GM19438 (cell line): ENCODE measurements around the gene VPS8.
"Not testable (repeated sequence)": the region's sequence is repeated elsewhere in the genome, so short reads cannot be mapped to it uniquely, and the experiment has no call there.

Experiments used
- ATAC-seq: cut with Tn5 transposase; IDR thresholded peaks from one replicate; pipeline ENCODE4 v1.9.1; 2021; ENCODE audit warnings: low read depth; ENCODE audit not compliant: unreplicated experiment

The VPS8 gene

DNA sequence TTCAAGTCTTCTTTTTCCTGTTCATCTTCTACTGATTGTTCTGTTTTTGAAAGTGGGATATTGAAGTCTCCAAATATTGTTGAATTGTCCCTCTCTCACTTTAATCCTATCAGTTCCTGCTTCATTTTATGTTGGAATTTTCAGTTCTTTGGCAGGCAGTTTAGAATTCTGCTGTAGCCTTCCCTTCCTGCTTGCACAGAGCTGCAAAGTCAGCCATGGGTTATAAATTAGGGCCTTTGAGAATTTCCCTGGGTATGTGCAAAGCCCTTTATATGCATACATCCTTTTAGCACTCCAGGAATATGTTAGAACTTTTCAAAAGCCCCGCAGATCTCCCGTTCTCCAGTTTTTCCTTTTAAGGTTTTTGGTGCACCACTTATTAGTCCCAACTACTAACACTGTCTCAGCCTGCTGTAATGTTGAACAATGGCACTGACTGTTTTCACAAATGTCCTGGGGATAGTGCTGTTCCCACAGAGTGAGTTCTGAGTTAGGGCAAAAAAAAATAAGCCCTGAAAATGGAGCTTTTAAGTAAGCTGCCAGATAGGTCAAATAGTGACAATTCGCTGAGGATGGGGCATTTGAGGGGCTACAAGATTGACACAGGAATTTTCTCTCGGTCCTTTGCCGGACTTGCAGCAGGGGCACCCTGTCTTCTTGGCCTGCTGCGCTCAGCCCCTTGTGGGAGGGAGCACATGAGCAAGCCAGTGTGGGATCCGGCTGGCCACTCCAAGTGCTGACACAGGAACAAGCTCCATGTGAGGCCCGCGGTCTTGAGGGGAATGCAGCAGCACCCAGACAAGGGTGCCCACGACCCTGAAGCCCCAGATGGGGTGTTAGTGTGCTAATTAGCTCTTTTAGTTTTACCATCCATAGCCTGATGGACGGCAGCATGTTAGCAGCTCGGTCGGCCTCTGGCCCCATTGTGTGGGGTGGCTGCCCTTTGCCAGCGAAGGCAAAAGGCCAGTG lies 96.0 kb downstream of the VPS8 start:
- ATAC-seq, result no peak

DNA sequence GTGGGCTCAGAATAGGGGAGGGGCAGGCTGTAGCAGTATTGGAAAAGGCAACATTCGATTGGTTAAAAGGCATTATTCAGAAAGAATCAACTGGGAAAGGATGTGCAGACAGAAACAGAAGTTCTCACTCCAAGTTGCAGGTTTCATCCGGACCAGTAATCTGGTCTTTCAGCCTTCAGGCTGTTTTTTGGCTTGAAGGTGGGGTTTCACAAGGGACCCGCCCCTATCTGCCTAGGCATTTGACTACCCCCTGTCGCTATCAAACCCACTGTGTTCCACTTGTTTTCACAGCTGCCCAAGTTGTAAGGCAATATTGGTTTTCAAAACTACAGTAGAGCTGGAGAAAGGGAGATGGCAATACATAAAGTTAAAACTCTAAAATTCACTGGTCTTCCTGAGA lies 96.9 kb downstream of the VPS8 start:
- no peak for ATAC-seq

DNA sequence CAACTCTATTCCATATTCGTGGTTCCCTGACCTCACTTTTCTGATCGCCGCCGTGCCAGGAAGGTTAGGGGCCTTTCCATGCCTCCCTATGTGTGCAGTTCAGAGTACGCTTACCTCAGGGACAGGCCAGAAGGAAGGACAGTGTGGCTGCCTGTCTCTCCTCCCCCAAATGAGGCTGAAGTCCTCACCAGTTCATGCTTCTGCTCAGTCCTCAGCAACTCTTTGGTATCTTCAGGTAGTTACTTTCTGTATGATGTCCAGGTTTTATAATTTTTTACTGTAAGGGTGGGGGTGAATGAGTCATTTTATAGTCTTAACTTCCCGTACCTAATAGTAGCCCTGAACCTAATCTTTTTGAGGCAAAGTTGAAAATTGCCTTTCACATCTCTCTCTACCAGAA lies 98.7 kb downstream of the VPS8 start:
- no peak for ATAC-seq

DNA sequence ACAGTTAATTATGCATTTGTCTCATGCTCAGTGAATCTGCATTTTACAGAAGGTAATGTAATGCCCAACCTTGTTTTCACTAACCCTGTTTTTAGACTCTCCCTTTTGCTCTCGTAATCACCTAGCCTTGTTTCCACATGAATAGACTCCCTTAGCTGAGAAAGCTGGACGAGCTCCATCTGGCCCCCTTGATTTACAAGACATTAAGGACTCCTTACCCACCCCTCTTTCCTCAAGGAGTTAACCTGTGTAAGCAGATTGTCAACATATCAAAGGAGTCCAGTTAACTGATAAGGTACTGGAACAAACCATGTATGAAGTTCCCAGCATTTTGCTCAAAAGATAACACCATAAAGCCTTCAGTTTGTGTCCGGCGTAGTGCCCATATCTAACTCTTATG lies 99.6 kb downstream of the VPS8 start:
- ATAC-seq, result no peak

DNA sequence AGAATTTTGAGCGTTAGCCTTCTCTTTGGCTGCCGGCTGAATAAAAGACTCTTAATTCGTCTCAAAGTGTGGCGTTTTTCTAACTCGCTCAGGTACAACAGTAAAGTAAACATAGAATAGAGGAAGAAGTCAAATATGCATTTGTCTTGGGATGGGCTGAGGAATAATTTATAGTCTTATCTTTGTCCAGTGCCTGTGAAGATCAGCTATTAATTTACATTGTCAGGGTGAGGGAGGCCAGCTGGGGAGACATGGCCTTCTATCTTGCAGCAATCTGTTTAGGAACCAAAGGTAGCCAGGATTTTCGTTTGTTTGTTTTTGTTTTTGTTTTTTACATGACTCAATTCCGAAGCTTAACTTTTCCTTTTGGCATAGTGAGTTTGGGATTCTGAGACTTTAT lies 100.2 kb downstream of the VPS8 start:
- no peak for ATAC-seq

DNA sequence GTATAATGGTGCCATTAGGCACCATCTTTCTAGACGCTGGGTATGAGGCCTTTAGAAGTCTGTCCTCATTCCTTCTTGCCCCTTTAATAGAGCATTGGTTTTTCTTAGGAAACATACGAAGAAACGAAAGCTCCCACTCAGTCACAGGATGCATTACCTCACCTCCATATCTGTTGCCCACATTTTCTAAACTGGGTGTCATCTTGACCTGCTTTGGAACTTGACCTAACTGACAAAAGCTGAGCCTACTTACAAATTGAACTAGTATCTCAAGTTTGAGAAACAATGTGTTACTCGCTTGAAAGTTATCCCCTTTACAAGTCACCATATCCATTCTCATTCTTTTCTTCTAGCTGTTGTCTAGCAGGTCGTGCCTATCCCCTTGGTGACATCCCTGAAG lies 102.7 kb downstream of the VPS8 start:
- no peak for ATAC-seq

DNA sequence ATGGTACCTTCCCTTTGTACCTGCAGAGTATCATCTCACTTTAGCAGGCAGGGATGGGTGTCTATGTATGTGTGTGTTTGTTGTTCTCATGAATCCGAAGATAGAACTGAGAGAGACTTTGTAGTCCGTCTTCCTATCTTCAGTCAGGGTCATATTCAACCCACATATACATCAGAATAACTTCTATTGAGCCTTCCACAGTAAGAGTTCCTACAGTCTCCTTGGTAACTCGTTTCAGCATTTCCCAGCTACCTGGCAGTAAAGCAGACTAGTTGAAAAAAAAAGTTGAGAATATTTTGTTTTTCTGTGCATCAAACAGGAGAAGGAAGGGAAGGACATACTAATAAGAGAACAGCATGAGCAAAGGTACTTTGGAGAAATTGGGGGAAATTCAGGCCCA lies 106.8 kb downstream of the VPS8 start:
- no peak for ATAC-seq

DNA sequence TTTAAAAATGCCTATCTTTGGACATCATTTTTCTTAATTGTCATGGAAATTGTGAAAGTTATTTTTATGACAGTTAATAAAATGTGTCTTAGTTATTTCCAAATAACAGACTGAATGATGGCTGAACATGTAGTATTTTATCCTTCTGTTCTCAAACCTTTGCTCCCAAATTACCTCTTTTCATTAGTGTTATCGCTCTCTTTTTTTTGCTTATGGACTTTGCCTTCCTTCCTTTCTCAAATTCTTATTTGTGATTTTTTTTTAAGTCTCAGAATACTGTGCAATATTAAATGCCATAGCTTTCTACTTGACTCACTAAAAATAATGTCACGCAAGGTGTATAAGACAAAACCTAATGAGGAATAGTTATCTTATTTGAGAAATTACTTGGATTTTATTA lies 107.7 kb downstream of the VPS8 start:
- no peak for ATAC-seq

DNA sequence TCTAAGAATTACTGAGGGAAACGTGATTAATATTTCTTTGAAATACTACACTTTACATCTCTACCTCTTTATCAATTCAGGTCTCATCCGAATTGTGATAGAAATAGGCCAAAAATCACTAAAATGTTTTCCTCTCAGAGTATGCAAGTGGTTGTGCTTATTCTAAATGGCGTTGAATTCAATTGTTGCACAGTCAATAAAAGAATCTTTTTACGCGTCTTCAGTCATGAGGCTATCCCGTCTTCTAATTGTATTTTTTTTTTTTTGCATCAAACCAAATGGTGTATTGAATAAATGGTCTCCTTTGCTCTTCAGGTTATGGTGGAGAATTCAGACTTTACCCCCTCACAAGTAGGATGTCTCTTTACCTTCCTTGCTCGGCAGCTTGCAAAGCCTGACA lies 112.6 kb downstream of the VPS8 start:
- no peak for ATAC-seq

DNA sequence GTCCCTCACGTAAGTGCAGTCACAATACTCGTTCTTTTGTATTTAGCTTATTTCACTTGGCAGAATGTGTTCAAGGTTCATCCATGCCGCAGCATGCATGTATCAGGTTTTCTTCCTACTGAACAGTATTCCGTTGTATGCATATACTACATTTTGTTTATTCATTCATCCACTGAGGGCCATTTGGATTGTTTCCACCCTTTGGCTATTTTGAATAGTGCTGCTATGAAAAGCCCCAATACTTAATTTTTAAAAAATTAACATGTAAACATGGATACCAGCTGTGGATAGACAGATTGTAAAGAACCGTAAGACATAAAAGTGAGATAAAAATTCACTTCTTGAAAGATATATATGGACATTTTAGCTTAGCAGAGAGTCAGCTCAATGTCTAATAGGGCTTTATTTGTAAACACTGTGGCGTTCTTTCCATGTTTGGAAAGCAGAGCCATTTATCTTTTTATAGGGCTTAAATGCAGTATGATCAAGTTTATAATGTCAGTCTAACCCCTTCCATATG lies 115.9 kb downstream of the VPS8 start:
- ATAC-seq, result no peak

DNA sequence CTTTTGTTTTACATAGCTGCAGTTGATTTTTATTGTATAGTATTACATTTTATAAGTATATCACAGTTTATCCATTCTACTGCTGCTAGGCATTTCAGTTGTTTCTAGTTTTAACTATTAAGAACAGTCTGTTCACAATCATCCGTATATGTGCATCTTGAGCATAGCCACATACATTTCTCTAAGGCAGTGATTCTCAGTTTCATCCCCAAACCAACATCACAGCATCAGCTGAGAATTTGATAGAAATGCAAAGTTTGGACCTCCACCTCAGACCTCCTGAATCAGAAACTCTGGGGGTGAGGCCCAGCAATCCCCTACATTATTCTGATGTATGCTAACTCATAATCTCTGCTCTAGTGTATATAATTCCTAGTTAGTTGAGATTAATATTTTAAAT lies 120.8 kb downstream of the VPS8 start:
- no peak for ATAC-seq

DNA sequence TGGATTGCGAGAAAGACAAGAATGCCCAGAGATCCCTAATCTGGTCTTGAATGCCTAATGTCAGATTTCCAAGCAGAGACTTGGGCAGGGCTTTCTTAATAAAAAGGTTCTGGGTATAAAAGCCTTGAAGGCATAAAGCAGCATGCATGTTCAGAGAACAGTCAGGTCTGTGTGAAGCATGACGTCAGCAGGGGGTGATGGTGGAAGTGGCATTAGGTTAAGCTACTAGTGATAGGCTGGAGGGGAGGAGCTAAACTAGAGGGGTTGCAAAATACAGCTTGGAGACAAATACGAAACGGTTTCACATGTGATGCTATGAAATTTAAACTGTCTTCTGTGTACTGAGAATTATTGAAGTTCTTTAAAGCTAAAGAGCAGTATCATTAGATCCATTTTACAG lies 125.6 kb downstream of the VPS8 start:
- ATAC-seq, result no peak

DNA sequence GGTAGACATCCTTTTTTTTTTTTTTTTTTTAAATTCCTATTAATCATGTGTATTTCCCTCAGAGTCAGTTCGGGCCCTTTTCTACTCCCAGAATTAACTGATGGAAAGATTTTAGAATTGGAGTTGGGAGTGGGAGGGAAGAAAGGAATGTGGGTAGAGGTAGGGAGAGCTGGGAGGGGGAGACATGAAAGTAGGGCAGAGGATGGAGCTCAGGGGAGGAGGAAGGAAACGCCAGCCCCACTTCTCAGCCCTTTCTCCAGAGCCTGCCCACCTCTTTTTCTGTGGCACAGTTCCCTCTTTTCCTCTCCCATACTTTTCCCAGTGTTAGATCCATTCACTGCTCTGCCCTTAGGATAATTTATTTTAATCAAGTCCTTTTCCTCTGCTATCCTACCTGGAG lies 129.4 kb downstream of the VPS8 start:
- no peak for ATAC-seq

DNA sequence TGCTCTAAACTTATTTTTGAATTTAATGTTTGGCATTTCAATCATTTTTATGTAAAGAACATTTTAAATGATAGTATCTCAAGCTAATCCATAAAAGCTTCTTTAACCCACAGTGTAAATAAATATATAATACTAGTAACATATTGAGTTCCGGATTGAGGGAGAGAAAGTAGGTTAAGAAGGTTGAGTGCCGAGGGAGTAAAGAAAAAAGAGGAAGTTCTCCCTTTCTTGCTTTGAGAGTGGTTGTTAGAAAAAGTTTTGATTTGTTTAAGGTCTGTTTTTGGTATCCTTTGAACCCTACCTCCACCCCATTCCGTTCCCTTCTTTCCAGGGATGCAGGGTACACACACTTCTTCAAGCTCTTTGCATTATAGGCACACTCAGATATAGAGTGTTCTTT lies 130.8 kb downstream of the VPS8 start:
- no peak for ATAC-seq

DNA sequence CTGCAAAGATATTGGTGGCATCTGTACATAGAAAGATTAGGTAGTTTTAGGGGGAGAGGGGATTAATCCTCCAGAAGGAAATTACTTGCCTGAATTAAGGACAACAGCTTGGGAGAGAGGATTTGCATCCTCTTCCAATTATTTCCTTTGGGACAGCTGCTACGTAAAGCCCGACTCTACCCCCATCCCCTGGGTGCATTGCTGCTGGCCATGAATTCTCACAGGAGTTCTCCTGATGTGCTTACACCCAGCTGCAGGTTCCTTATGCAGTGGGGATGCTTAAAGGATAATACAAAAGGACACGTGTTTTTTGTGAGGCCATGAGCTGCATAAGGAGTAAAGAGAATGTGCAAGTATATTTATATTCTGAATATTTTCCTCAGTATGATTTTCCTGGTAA lies 132.3 kb downstream of the VPS8 start:
- no peak for ATAC-seq

DNA sequence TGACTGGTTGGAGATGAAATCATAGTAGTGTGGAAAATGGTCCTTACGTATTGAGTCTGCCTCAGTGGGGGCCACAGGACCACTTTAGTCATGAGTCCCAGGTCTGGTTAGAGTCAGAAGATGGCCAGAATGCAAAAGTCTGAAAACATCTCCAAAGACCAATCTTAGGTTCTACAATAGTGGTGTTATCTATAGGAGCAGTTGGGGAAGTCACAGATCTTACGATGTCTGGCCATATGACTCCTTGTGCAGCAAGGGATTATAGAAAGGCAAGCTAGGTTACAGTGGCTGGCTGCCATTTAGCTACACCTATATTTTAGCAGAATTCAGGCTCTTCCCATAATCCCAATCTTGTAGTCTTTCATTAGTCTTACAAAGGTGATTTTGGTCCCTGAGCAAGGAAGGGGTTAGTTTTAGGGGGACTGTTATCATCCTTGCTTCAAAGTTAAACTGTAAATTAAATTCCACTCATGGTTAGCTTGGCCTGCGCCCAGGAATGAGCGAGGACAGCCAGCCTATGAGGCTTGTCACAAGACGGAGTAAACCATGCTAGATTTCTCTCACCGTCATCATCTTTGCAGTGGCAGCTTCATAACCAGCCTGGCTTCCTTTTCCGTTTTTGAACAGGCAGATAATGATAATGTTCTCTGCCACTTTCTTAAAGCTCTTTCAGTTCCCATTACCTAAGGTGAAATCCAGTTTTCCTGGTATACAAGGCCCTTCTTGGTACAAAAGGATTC lies 134.1 kb downstream of the VPS8 start:
- ATAC-seq, result no peak

DNA sequence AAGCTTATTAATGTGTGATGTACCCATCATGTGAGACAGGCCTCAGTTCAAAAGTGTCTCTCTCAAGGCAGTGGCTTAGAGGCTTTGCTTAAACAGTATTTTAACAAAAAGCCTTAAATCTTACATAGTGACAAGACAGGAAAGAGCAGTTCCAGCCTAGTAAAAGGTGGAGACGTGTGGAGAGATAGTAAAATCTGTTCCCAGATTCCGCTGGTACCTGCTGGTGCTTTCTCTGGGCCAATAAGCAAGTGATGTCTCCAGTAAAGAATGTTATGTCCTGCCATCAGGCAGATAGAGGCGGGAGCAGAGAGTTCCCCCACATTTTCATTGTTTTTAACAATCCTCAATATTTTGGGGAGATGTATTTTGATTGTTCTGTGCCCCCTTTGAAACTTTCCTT lies 135.0 kb downstream of the VPS8 start:
- no peak for ATAC-seq

DNA sequence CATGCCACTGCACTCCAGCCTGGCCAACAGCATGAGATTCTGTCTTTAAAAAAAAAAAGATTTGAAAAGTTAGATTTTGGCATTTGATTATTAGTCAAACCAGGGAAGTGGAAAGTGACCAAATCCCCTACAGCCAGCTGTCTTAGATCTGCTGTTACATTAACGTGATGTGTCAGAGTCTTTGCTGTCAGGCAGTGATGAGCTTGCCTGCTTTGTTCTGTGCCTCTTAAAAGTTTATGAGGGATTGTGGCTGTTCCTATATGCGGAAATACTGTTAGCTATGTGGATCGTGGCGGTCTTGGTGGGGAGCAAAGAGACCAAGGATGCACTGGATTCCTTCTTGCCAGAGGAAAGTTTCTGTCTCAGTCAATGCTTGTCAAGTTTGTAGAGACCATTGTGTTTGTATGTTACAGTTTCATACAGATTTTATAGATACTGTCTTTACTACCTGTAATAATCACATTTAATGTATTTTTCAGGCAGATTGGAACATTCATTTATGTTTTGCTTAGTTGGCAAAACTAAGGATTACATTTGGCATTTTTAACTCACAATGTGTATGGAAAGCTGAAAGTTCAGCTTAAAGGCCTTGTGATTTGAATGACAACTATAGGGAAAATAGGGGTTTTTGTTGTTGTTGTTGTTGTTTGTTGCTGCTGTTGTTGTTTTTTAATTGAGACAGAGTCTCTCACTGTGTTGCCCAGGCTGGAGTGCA lies 137.4 kb downstream of the VPS8 start:
- no peak for ATAC-seq

DNA sequence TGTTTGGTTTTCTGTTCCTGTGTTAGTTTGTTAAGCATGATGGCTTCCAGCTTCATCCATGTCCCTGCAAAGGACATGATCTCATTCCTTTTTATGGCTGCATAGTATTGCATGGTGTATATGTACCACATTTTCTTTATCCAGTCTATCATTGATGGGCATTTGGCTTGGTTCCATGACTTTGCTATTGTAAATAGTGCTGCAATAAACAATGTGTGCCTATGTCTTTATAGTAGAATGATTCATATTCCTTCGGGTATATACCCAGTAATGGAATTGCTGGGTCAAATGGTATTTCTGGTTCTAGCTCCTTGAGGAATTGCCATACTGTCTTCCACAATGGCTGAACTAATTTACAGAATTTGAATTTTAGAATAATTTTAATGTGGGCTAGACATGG lies 138.8 kb downstream of the VPS8 start:
- not testable (repeated sequence) for ATAC-seq

DNA sequence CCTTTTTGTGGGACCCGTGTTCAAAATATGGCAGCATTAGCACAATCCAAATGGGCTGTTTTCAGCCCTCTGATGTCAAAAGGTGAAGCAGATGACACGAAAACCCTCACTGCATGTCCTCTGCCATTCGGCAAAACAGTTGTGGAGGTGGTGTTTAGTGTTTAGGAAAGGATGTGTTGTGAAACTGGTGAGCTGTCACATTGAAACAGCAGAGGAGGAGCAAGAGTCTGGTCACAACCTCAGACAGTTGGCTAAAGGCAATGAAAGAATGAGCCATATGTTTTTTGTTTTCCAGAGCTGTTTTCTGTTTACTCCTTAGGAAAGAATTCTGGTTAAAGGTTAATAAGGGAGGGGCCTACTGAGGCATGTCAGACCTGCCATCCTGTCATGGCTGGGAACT lies 140.7 kb downstream of the VPS8 start:
- no peak for ATAC-seq

DNA sequence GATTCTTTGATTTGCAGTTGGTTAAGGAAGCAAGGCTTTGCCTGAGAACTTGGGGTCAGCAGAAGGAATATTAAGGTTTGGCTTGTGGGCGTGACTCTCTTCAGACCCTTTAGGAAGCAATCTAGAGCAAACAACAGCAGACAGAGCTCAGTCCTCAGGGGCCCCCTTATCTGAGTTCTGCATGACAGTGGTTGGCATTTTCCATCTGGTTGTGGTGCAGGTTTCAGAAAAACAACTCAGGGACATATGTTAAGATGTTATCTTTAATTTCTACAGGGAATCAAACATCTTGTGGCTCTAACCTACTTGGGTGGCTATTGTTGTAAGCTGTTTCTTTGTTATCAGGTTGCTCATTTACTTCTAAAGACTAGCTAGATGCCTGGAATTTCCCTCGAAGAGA lies 141.4 kb downstream of the VPS8 start:
- no peak for ATAC-seq
